Natural killer cell treated with Interleukin-12 subunit alpha and Interleukin-12 subunit beta and Interleukin-15 and Interleukin-18, amount 100 ng/mL, for 72 hours (primary cell): ENCODE results near the gene RGS3. TPM values are rescaled to one million over a fixed set of nuclear protein-coding genes. Genes with fewer than 3 reads are reported as not detected.
"Not testable (repeated sequence)": the region's sequence is repeated elsewhere in the genome, so short reads cannot be mapped to it uniquely, and the experiment has no call there.

Source experiments
- ATAC-seq, 2 donors: fragments of 150-1000 bp; cut with Tn5 transposase in 1 of 2; sonication (Bioruptor Pico), chemical (Tn5 transposase) in 1 of 2; 2 replicates each; pipeline ENCODE4 v1.10.0; 2021
- DNase-seq: peaks from one replicate; pipeline ENCODE4 v3.0.0; 2022; ENCODE audit warnings: low spot score
- H3K27ac Mint-ChIP-seq, 2 donors: 1 replicate in 1 of 2; 2 replicates in 1 of 2; pipeline ENCODE4 v1.8.0; 2022; ENCODE audit warnings: mixed read lengths in 2 of 2, mild to moderate bottlenecking in 1 of 2, moderate library complexity in 1 of 2
- H3K27me3 Mint-ChIP-seq, 2 donors: 1 replicate in 1 of 2; 2 replicates in 1 of 2; pipeline ENCODE4 v1.8.0; 2022; ENCODE audit warnings: mixed read lengths in 2 of 2
- H3K36me3 Mint-ChIP-seq: one replicate; pipeline ENCODE4 v1.8.0; 2022; ENCODE audit warnings: mixed read lengths
- H3K4me1 Mint-ChIP-seq, 2 donors: 1 replicate in 1 of 2; 2 replicates in 1 of 2; pipeline ENCODE4 v1.8.0; 2022; ENCODE audit warnings: low read depth in 2 of 2, mixed read lengths in 2 of 2, mild to moderate bottlenecking in 1 of 2
- H3K4me3 Mint-ChIP-seq: one replicate; pipeline ENCODE4 v1.8.0; 2022; ENCODE audit warnings: mixed read lengths
- H3K9me3 Mint-ChIP-seq: 2 replicates; pipeline ENCODE4 v1.8.0; 2022; ENCODE audit warnings: mixed read lengths
- total RNA-seq, 2 donors: library from RNA; stranded (reverse); gene quantifications; one replicate each; pipeline ENCODE4 v1.2.3, GENCODE V29; 2022

RGS3 gene
- total RNA-seq, 2 donors from 2014 or later: 71.7 to 144 TPM

DNA sequence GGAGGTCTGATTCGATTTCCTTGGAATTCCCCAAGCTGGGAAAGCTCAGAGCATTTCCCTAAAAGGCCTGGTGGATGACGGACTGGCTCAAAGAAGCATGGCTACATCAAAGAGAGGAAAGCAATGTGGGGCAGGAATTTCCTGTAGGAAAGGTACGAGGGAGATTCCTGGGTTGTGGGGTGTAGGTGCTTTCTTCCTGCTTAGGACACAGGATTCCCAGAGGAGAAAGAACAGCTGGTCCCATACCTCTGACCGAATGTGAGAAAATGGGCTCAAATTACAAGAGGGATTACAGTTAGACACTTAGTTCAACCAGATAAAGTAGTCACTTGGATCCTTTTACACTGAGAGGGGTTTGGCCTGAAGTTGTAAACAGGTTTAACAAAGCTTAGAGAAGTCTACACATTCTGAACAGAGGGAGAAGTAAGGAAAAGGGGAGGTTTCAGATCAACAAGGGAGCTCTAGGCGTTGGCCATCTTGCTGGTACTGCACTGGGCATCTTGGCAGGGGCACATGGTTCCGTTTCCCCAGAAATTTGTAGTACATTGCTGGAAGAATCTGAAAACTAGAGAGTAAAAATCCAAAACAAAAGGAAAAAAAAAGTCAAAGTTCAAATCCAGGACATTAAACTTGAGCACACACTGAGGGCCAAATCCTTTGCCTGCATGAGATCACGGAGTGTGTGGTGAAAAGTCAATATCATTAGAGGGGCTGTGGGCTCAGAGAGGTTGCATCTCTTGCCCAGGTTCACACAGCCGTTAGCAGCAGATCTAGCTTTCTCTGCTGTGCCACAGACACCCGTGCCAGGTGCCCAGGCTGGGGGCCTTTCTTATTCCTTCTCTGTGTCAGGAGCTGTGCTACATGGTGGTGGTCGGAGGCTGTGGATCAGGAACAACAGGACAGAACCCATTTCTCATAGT lies 171.3 kb downstream of the RGS3 start:
- Mint-ChIP-seq H3K27me3 (peaks cover 16 to 18% of the 10 kb centered on the region in 2 donors), H3K4me3 (no peak overlapping the region), H3K36me3 (no peaks in the 10 kb centered on the region), H3K27ac (no peak overlapping the region), H3K4me1 (peaks cover 5% of the 10 kb centered on the region in 2 donors), H3K9me3 (no peaks in the 10 kb centered on the region)
- DNase-seq: peak; percentile 34
- no peak for ATAC-seq

DNA sequence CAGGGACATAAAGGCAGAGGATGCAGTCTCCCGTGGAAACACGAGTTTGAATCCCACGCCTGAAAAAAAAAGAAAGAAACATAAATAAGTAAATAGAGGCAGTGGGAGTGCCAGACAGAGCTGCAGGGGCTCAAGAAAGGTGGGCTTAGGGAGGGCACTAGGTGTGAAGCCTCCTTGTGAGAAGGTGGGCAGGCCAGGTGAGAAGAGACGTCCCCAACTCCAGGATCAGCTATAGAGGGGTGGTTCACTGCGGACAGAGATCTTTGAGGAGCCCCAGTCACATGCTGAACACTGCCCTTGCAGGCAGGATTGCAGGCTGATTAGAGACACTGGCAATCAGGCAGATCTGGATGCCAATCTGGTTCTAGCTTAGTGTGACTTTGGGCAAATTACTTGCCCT lies 172.1 kb downstream of the RGS3 start:
- no peak for DNase-seq
- peaks cover 5% of the 10 kb centered on the region in 2 donors for H3K4me1 Mint-ChIP-seq
- H3K4me3 Mint-ChIP-seq: no peak overlapping the region
- H3K36me3 Mint-ChIP-seq: no peaks in the 10 kb centered on the region
- ATAC-seq: no peak
- no peaks in the 10 kb centered on the region for H3K9me3 Mint-ChIP-seq
- peaks cover 16 to 18% of the 10 kb centered on the region in 2 donors for H3K27me3 Mint-ChIP-seq
- no peak overlapping the region for H3K27ac Mint-ChIP-seq

DNA sequence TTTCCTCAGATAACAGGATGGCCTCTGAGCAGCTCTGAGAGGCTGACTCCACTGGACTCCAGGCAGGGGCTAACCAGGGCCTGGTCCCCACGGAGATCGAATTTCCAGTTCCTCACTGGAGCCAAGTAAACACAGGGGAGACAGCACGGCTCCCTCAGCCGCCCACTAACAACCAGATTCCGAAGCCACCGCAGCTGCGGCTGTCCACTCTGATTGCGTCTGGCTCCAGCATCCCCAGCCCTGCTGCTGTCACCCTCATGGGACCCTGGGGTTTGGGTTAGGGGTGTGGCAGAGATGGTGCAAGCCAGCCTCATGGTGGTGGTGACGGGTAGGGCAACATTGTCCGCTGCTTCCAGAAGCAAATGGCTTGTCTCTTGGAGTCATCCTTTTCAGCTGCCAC lies 172.6 kb downstream of the RGS3 start:
- H3K4me1 Mint-ChIP-seq: peaks cover 5% of the 10 kb centered on the region in 2 donors
- no peaks in the 10 kb centered on the region for H3K36me3 Mint-ChIP-seq
- no peak overlapping the region for H3K4me3 Mint-ChIP-seq
- H3K27ac Mint-ChIP-seq: no peak overlapping the region
- H3K27me3 Mint-ChIP-seq: peaks cover 16 to 18% of the 10 kb centered on the region in 2 donors
- peak; percentile 29 for DNase-seq
- H3K9me3 Mint-ChIP-seq: no peaks in the 10 kb centered on the region
- no peak for ATAC-seq

DNA sequence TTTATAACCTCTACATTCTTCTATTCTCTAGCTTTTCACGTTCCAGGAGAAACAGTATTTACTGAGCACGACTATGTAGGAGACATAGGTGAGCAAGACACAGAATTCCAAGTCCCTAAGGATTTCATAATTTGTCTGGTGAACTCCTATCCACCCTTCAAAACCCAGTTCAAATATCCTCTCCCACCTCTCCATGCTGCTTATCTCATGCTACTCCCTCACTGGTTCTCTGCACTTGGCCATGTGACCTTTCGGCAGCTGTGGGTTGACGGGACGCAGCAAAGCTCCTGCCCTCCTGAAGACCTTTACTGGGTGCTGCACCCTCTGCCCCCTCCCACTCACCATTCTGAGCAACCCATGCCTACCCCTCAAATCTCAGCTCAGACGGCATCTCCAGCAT lies 173.2 kb downstream of the RGS3 start:
- Mint-ChIP-seq H3K36me3 (no peaks in the 10 kb centered on the region), H3K4me3 (no peak overlapping the region), H3K27ac (no peak overlapping the region), H3K4me1 (peaks cover 5% of the 10 kb centered on the region in 2 donors), H3K9me3 (no peaks in the 10 kb centered on the region), H3K27me3 (peaks cover 16 to 18% of the 10 kb centered on the region in 2 donors)
- DNase-seq (no peak), ATAC-seq (no peak)

DNA sequence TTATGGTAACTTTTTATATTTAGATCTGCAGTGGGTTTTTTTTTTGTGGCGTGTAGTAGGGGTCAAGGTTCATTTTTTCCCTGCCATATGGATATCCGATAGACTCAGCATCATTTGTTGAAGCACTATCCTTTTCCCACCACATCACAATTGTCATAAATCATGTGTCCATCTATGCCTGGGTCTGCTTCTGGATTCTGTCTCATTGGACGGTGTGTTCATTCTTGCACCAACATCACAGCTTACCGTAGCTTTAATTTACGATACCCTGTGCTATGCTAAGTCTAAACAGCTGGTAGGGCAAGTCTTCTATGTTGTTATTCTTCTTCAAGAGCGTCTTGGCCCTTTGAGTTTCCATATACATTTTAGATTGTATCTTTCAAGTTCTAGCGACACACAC lies 175.0 kb downstream of the RGS3 start:
- H3K27ac Mint-ChIP-seq: no peak overlapping the region

DNA sequence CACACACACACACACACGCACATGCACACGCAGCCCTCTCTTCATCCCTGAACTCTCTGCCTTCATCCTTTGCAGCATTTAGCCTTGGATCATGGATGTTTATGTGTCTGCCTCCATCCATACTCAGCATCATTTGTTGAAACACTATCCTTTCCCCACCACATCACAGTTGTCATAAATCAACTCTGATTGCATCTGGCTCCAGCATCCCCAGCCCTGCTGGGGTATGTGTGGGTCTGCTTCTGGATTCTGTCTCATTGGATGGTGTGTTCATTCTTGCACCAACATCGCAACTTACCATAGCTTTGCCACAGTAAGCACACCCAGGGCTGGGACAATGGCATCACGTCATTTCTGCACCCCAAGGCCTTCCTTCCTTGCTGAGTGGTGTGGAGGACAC lies 175.4 kb downstream of the RGS3 start:
- Mint-ChIP-seq H3K4me3 (no peak overlapping the region), H3K9me3 (no peaks in the 10 kb centered on the region), H3K4me1 (no peaks in the 10 kb centered on the region), H3K27me3 (peaks cover 11 to 16% of the 10 kb centered on the region in 2 donors), H3K27ac (no peak overlapping the region), H3K36me3 (no peaks in the 10 kb centered on the region)
- ATAC-seq: no peak
- peak; percentile 5 for DNase-seq

More for the DNA sequence above, 175.0 kb downstream of the RGS3 start:
- Mint-ChIP-seq H3K4me1 (no peaks in the 10 kb centered on the region), H3K4me3 (no peak overlapping the region), H3K9me3 (no peaks in the 10 kb centered on the region), H3K36me3 (no peaks in the 10 kb centered on the region), H3K27me3 (peaks cover 8 to 12% of the 10 kb centered on the region in 2 donors)
- DNase-seq: peak; percentile 10
- ATAC-seq: no peak

DNA sequence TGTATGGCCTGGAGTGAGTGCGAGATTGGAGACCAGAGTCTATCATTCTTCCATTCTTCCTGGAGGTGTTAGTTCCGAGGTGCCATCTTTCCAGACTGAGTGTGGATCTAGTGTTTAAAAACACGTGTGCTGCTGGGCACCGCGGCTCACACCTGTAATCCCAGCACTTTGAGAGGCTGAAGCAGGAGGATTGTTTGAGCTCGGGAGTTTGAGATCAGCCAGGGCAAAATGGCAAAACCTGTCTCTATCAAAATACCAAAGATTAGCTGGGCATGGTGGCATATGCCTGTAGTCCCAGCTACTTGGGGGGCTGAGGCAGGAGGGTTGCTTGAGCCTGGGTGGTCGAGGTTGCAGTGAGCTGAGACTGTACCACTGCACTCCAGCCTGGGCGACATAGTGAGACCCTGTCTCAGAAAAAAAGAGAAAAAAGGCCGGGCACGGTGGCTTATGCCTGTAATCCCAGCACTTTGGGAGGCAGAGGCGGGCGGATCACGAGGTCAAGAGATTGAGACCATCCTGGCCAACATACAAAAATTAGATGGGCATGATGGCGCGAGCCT lies 176.0 kb downstream of the RGS3 start:
- H3K9me3 Mint-ChIP-seq, H3K4me3 Mint-ChIP-seq, H3K4me1 Mint-ChIP-seq, H3K36me3 Mint-ChIP-seq, H3K27ac Mint-ChIP-seq, ATAC-seq: not testable (repeated sequence)
- H3K27me3 Mint-ChIP-seq: peaks cover 16 to 22% of the 10 kb centered on the region in 2 donors
- peak; percentile 25 for DNase-seq

DNA sequence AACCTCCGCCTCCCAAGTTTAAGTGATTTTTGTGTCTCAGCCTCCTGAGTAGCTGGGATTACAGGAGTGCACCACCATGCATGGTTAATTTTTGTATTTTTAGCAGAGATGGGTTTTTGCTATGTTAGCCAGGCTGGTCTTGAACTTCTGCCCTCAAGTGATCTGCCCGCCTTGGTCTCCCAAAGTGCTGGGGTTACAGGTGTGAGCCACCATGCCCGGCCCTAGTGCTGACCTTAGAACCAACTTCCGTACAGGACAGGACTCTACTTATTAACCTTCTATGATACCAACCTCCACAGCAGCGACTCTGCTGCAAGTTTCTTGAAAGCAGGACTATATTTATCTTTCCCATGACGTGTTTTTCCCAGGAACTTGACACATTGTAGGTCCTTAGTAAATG lies 176.9 kb downstream of the RGS3 start:
- H3K36me3 Mint-ChIP-seq: no peaks in the 10 kb centered on the region
- no peaks in the 10 kb centered on the region for H3K9me3 Mint-ChIP-seq
- no peak overlapping the region for H3K4me3 Mint-ChIP-seq
- ATAC-seq: no peak
- no peak overlapping the region for H3K27ac Mint-ChIP-seq
- H3K27me3 Mint-ChIP-seq: peaks cover 20 to 24% of the 10 kb centered on the region in 2 donors
- no peak for DNase-seq
- no peaks in the 10 kb centered on the region for H3K4me1 Mint-ChIP-seq

DNA sequence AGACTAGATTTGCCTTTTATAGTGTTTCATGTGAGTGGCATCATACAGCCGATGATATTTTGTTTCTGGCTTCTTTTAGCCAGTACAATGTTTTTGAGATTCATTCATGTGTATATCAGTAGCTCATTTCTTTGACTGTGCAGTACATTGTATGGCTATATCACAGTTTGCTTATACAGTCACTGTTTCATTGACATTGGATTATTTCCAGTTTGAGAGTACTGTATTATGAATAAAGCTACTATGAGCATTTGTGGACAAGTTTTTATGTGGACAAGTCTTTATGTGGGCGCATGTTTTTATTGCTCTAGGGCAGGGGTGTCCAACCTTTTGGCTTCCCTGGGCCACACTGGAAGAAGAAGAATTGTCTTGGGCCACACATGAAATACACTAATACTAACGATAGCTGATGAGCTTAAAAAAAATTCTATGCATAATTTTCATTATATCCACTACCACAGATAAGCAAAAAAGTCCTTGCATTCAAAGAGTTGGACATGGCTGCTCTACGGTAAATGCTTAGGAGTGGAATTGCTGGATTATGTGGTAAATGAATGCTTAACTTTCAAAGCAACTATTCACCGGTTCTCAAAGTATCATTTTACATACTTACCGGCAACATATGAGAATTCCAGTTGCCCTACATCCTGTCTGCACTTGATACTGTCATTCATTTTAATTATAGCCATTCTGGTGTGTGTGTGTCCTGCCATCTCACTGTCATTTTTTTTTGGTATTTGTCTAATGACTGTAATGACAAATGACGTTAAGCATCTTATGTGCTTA lies 177.8 kb downstream of the RGS3 start:
- H3K27ac Mint-ChIP-seq: no peak overlapping the region
- no peaks in the 10 kb centered on the region for H3K36me3 Mint-ChIP-seq
- no peak for DNase-seq
- no peak for ATAC-seq
- no peaks in the 10 kb centered on the region for H3K9me3 Mint-ChIP-seq
- no peaks in the 10 kb centered on the region for H3K4me1 Mint-ChIP-seq
- H3K27me3 Mint-ChIP-seq: peaks cover 20 to 24% of the 10 kb centered on the region in 2 donors
- no peak overlapping the region for H3K4me3 Mint-ChIP-seq

DNA sequence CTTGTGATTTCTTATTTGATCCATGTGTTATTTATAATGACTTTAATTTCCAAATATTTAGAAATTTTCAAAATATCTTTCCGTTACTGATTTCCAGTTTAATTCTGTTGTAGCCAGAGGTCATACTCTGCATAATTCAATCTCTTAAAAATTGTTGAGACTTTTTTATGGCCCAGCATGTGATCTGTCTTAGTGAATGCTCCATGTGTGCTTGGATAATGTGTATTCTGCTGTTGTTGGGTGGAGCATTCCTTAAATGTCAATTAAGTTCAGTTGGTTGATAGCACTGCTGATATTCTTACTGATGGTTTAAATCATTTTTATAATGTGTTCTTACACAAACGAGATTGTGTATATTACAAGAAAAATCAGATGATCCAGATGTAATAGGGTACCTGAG lies 180.8 kb downstream of the RGS3 start:
- H3K27ac Mint-ChIP-seq: peak overlapping the region in 1 of 2 donors; percentile 8
- H3K4me3 Mint-ChIP-seq: no peak overlapping the region
- DNase-seq: no peak
- no peaks in the 10 kb centered on the region for H3K9me3 Mint-ChIP-seq
- no peaks in the 10 kb centered on the region for H3K4me1 Mint-ChIP-seq
- no peak for ATAC-seq
- no peaks in the 10 kb centered on the region for H3K36me3 Mint-ChIP-seq
- peaks cover 15 to 17% of the 10 kb centered on the region in 2 donors for H3K27me3 Mint-ChIP-seq

DNA sequence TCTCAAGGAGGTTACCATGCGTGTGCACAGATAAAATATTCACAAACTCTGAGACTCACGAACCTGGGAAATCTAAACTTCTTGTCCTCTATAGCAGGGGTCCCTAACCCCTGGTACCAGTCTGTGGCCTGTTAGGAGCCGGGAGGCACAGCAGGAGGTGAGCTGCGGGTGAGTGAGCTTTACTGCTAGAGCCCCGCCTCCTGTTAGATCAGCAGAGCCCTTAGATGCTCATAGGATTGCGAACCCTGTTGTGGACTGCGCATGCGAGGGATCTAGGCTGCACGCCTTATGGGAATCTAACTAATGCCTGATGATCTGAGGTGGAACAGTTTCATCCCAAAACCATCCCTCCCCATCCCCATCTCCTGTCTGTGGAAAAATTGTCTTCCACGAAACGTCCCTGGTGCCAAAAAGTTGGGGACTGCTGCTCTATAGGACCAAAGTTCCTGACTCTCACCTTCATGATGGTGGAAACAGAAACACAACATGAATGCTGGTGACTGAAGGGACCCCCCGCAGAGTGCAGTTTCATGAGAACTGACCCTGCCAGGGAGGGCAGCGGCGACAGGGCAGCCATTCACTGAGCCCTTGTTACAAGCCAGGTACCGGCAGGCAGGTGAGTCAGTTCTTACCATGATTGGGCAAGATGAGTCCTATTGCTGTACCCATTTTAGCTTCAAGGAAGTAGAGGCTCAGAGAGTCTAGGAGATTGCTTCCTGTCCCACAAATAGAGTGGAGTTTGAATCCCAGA lies 181.9 kb downstream of the RGS3 start:
- Mint-ChIP-seq H3K36me3 (no peaks in the 10 kb centered on the region), H3K27me3 (peaks cover 15 to 17% of the 10 kb centered on the region in 2 donors), H3K27ac (no peak overlapping the region), H3K4me1 (no peaks in the 10 kb centered on the region), H3K4me3 (no peak overlapping the region), H3K9me3 (no peaks in the 10 kb centered on the region)
- DNase-seq (peak; percentile 52), ATAC-seq (no peak)

DNA sequence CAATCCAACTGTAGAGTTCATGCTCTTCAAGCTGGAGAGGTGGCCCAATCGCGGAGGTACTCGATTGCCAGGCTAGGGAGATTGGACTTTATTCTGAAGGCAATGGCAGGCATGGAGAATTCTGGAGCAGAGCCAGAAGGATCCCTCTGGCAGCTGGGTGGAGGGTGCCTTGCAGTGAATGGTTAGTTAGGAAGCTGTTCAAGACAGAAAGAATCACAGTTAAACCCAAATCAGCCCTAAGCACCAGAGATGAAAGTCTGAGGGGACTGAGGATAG lies 182.4 kb downstream of the RGS3 start:
- Mint-ChIP-seq H3K27me3 (peaks cover 15 to 17% of the 10 kb centered on the region in 2 donors), H3K4me1 (no peaks in the 10 kb centered on the region), H3K36me3 (no peaks in the 10 kb centered on the region), H3K4me3 (no peak overlapping the region), H3K9me3 (no peaks in the 10 kb centered on the region), H3K27ac (no peak overlapping the region)
- no peak for ATAC-seq
- no peak for DNase-seq

DNA sequence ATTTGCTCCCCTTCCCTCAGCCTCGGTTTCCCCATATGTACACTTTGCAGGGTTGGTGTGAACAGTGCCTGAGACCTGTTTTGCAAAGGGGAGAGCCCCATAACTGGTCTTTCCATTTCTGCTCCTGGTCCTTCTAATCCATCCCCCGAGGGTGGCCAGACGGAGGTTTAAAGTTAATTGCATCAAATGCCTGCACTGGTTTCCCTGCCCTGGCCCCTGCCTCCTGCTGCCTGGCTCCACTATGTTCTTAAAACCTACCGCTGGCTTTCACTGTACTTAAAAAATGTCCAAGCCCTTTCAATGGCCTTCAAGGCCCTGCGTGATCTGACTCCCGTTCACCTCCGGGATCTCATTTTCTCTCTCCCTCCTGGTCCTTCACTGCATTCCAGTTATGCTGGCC lies 183.0 kb downstream of the RGS3 start:
- no peak overlapping the region for H3K4me3 Mint-ChIP-seq
- no peak for ATAC-seq
- no peaks in the 10 kb centered on the region for H3K36me3 Mint-ChIP-seq
- peak; percentile 16 for DNase-seq
- H3K9me3 Mint-ChIP-seq: no peaks in the 10 kb centered on the region
- no peak overlapping the region for H3K27ac Mint-ChIP-seq
- no peaks in the 10 kb centered on the region for H3K4me1 Mint-ChIP-seq
- H3K27me3 Mint-ChIP-seq: peaks cover 15 to 17% of the 10 kb centered on the region in 2 donors
